22Rv1 (cell line): Measurements from ENCODE around the gene RAB30.

ENCODE experiments used
- ZFX ChIP-seq: fragments of 450-650 bp; IDR thresholded peaks from 2 replicates; pipeline ENCODE4 v1.6.1; 2017; ENCODE audit warnings: antibody characterized with exemption, borderline replicate concordance
- TF ChIP-seq, protein P1 (sequence below): fragments of 450-650 bp; IDR thresholded peaks from 2 replicates; pipeline ENCODE4 v1.5.1; 2017; ENCODE audit warnings: mild to moderate bottlenecking

DNA sequence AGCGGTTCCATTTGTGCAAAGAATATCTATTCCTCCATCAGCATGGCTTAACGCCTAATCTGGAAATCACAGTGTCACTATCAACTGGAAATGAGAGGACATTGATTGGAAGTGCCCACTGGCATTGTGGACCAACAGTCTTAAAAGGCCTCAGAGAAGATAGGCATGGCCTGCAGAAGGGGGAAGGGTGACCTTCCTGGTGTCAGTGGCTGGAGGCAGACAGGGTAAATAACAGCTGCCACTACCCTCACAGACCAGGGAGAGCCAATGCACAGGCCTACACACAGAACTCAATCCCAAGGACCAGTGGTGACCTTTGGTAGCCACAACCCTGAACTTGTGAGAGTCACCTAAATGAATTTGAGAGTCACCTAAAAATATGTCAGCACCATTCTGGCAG is 134.1 kb downstream of the RAB30 start:
- TF ChIP-seq, protein P1, sequence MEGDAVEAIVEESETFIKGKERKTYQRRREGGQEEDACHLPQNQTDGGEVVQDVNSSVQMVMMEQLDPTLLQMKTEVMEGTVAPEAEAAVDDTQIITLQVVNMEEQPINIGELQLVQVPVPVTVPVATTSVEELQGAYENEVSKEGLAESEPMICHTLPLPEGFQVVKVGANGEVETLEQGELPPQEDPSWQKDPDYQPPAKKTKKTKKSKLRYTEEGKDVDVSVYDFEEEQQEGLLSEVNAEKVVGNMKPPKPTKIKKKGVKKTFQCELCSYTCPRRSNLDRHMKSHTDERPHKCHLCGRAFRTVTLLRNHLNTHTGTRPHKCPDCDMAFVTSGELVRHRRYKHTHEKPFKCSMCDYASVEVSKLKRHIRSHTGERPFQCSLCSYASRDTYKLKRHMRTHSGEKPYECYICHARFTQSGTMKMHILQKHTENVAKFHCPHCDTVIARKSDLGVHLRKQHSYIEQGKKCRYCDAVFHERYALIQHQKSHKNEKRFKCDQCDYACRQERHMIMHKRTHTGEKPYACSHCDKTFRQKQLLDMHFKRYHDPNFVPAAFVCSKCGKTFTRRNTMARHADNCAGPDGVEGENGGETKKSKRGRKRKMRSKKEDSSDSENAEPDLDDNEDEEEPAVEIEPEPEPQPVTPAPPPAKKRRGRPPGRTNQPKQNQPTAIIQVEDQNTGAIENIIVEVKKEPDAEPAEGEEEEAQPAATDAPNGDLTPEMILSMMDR = no peak
- no peak for TF ChIP-seq ZFX
